Measurements from ENCODE around the gene IQGAP2.

- no peak for TF ChIP-seq CTCF (optimal IDR thresholded peaks at IDR 0.05 in 1 of 3, IDR thresholded peaks at IDR 0.05 in 1 of 3, conservative IDR thresholded peaks at IDR 0.05 in 1 of 3; ENCODE audit: extremely low read depth in 1 of 3, insufficient read depth in 2 of 3, low read length in 3 of 3)
- TF ChIP-seq EZH2 (IDR thresholded peaks at IDR 0.05; ENCODE audit: low read length), result no peak
Observed at GRCh38 chr5:76367623-76368371, 35.3 kb upstream of the IQGAP2 start.

All from keratinocyte (primary cell).